ENCODE measurements around the gene FAM120AOS.

The FAM120AOS gene

GRCh38 chr9:93492327-93492726 is 38.9 kb upstream of the FAM120AOS start:
- no peak overlapping the region for H3K27ac Mint-ChIP-seq
- H3K4me3 Mint-ChIP-seq = no peak overlapping the region
- peaks cover 12% of the 10 kb centered on the region for H3K4me1 Mint-ChIP-seq
- TF ChIP-seq CTCF (IDR thresholded peaks at IDR 0.05; ENCODE audit: unreplicated experiment in 3 of 3) = no peak
- peaks cover 47% of the 10 kb centered on the region for H3K36me3 Mint-ChIP-seq (ENCODE audit: low read depth)
- H3K9me3 Mint-ChIP-seq = no peaks in the 10 kb centered on the region
- H3K27me3 Mint-ChIP-seq (ENCODE audit: low read depth) = no peaks in the 10 kb centered on the region

- no peak overlapping the region for H3K4me3 Mint-ChIP-seq
- no peak for TF ChIP-seq CTCF (IDR thresholded peaks at IDR 0.05; ENCODE audit: unreplicated experiment in 3 of 3)
- peaks cover 47% of the 10 kb centered on the region for H3K36me3 Mint-ChIP-seq (ENCODE audit: low read depth)
- H3K27ac Mint-ChIP-seq = no peak overlapping the region
- H3K4me1 Mint-ChIP-seq = peaks cover 12% of the 10 kb centered on the region
- H3K9me3 Mint-ChIP-seq = no peaks in the 10 kb centered on the region
- no peaks in the 10 kb centered on the region for H3K27me3 Mint-ChIP-seq (ENCODE audit: low read depth)
These were observed 38.3 kb upstream of the FAM120AOS start for GRCh38 chr9:93491593-93492232.

- H3K9me3 Mint-ChIP-seq = no peaks in the 10 kb centered on the region
- no peaks in the 10 kb centered on the region for H3K27me3 Mint-ChIP-seq (ENCODE audit: low read depth)
- H3K4me3 Mint-ChIP-seq = no peak overlapping the region
- H3K36me3 Mint-ChIP-seq (ENCODE audit: low read depth) = peaks cover 41% of the 10 kb centered on the region
- no peak overlapping the region for H3K27ac Mint-ChIP-seq
- TF ChIP-seq CTCF (IDR thresholded peaks at IDR 0.05; ENCODE audit: unreplicated experiment in 3 of 3) = no peak
- H3K4me1 Mint-ChIP-seq = peaks cover 12% of the 10 kb centered on the region
These were observed 34.9 kb upstream of the FAM120AOS start for GRCh38 chr9:93488244-93488643.

- no peak for TF ChIP-seq CTCF (IDR thresholded peaks at IDR 0.05; ENCODE audit: unreplicated experiment in 3 of 3)
- Mint-ChIP-seq H3K9me3 (no peaks in the 10 kb centered on the region), H3K4me3 (no peak overlapping the region)
These were observed 32.9 kb upstream of the FAM120AOS start for GRCh38 chr9:93486268-93486667.

GRCh38 chr9:93483497-93483896 is 30.1 kb upstream of the FAM120AOS start:
- no peak overlapping the region for H3K4me3 Mint-ChIP-seq
- TF ChIP-seq CTCF (IDR thresholded peaks at IDR 0.05; ENCODE audit: unreplicated experiment in 3 of 3) = no peak
- H3K27me3 Mint-ChIP-seq (ENCODE audit: low read depth) = no peaks in the 10 kb centered on the region
- H3K9me3 Mint-ChIP-seq = no peaks in the 10 kb centered on the region
- H3K27ac Mint-ChIP-seq = no peak overlapping the region
- H3K4me1 Mint-ChIP-seq = peaks cover 16% of the 10 kb centered on the region
- H3K36me3 Mint-ChIP-seq (ENCODE audit: low read depth) = peaks cover 57% of the 10 kb centered on the region

More at GRCh38 chr9:93486268-93486667, 32.9 kb upstream of the FAM120AOS start:
- peaks cover 47% of the 10 kb centered on the region for H3K36me3 Mint-ChIP-seq (ENCODE audit: low read depth)
- H3K4me1 Mint-ChIP-seq = no peaks in the 10 kb centered on the region
- no peaks in the 10 kb centered on the region for H3K27me3 Mint-ChIP-seq (ENCODE audit: low read depth)
- no peak overlapping the region for H3K27ac Mint-ChIP-seq

- no peaks in the 10 kb centered on the region for H3K27me3 Mint-ChIP-seq (ENCODE audit: low read depth)
- H3K4me1 Mint-ChIP-seq = peaks cover 35% of the 10 kb centered on the region
- no peak overlapping the region for H3K27ac Mint-ChIP-seq
- no peaks in the 10 kb centered on the region for H3K9me3 Mint-ChIP-seq
- H3K4me3 Mint-ChIP-seq = no peak overlapping the region
- H3K36me3 Mint-ChIP-seq (ENCODE audit: low read depth) = peaks cover 49% of the 10 kb centered on the region
- TF ChIP-seq CTCF (IDR thresholded peaks at IDR 0.05; ENCODE audit: unreplicated experiment in 3 of 3) = no peak
These were observed 27.4 kb upstream of the FAM120AOS start for GRCh38 chr9:93480728-93481324.
